ENCODE measurements around the gene HAUS5.
A peak's percentile ranks its signal among the peaks of the same experiment; 100 is the strongest.

The HAUS5 gene

DNA sequence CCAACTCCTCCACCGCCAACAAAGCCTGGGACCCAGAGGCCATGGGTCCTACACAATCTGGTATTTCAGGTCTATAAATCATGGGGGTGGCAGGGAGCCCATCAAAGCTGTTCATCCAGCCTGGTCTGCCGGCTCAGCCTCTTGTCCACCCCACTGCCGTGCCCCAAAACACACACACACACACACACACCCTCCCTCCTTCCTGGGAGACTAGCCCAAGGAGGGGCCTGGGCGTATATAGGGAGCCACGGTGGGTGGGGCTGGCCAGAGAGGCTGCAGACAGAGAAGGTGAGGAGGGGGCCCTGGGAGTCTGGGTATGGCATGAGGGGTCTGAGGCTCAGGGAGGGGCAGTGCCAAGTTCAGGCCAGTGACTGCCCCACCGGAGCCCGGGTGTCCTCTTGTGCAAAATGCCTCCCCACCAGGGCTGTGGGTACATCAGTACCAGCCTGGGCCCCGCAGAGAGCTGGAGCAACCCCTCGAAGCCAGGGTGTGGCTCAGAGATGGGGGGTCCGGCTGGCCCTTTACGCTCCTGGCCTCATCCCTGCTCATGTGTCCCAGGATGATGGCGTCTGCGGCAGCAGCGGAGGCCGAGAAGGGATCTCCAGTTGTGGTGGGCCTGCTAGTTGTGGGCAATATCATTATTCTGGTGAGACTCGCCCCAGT is 53.8 kb downstream of the HAUS5 start, which contains the start of gene UPK1A:
UPK1A (plus strand) TSS at position 267 of the 663 bp plus-strand sequence; CDS start at position 563, 296 bp downstream.
- no peak for DNase-seq (ENCODE audit: extremely low read depth, low read depth)
- H3K4me3 ChIP-seq (replicated peaks; ENCODE audit: low read depth, low read length): no peak within 1 kb of the TSS
- no peak for TF ChIP-seq CTCF (IDR thresholded peaks at IDR 0.05; ENCODE audit: low read depth, low read length, missing control alignments)

DNA sequence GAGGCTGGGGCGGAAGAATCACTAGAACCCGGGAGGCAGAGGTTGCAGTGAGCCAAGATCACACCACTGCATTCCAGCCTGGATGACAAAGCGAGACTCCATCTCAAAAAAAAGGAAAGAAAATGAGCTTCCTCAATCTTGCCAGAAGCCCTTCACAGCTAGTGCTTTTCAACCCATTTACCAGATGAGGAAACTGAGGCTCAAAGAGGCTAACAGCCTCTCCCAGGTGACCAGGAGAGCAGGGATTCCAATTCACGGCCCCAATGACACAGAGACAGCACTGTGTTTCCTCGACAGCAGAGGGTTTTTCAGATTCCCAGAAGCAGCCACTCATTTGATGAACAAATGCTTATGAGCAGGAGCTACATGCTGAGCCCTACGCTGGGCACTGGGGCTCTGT is 57.0 kb downstream of the HAUS5 start:
- DNase-seq (ENCODE audit: extremely low read depth, low read depth): no peak
- no peak for TF ChIP-seq CTCF (IDR thresholded peaks at IDR 0.05; ENCODE audit: low read depth, low read length, missing control alignments)
- no peak overlapping the region for H3K4me3 ChIP-seq (replicated peaks; ENCODE audit: low read depth, low read length)

- no peak overlapping the region for H3K4me3 ChIP-seq (replicated peaks; ENCODE audit: low read depth, low read length)
- TF ChIP-seq CTCF (IDR thresholded peaks at IDR 0.05; ENCODE audit: low read depth, low read length, missing control alignments): no peak
- DNase-seq (ENCODE audit: extremely low read depth, low read depth): no peak
Observed at GRCh38 chr19:35669974-35670373, 57.4 kb downstream of the HAUS5 start.

- no peak overlapping the region for H3K4me3 ChIP-seq (replicated peaks; ENCODE audit: low read depth, low read length)
- TF ChIP-seq CTCF (IDR thresholded peaks at IDR 0.05; ENCODE audit: low read depth, low read length, missing control alignments): no peak
- DNase-seq (ENCODE audit: extremely low read depth, low read depth): no peak
Observed at GRCh38 chr19:35670686-35671085, 58.2 kb downstream of the HAUS5 start.

GRCh38 chr19:35671818-35672217 is 59.3 kb downstream of the HAUS5 start:
- no peak overlapping the region for H3K4me3 ChIP-seq (replicated peaks; ENCODE audit: low read depth, low read length)
- TF ChIP-seq CTCF (IDR thresholded peaks at IDR 0.05; ENCODE audit: low read depth, low read length, missing control alignments): no peak
- no peak for DNase-seq (ENCODE audit: extremely low read depth, low read depth)

GRCh38 chr19:35673121-35673804 is 60.7 kb downstream of the HAUS5 start:
- TF ChIP-seq CTCF (IDR thresholded peaks at IDR 0.05; ENCODE audit: low read depth, low read length, missing control alignments): no peak
- peak; percentile 14 for DNase-seq (ENCODE audit: extremely low read depth, low read depth)
- peak overlapping the region; percentile 38 for H3K4me3 ChIP-seq (replicated peaks; ENCODE audit: low read depth, low read length)

All from HFF-Myc (cell line).